GM19025 (cell line): ENCODE data around the gene TMEM151B.
"Not testable (repeated sequence)": the region's sequence is repeated elsewhere in the genome, so short reads cannot be mapped to it uniquely, and the experiment has no call there.

Experiments used
- ATAC-seq: cut with Tn5 transposase; IDR thresholded peaks from one replicate; pipeline ENCODE4 v1.9.1; 2021; ENCODE audit warnings: mild to moderate bottlenecking, low read depth, moderate library complexity; ENCODE audit not compliant: unreplicated experiment

Gene TMEM151B

GRCh38 chr6:44269921-44270525, at the start of gene TMEM151B:
TMEM151B (plus strand) TSS chr6:44270450; CDS start chr6:44270743, 293 bp downstream.
- ATAC-seq = no peak

GRCh38 chr6:44220913-44221290, 49.3 kb upstream of the TMEM151B start:
- ATAC-seq = no peak

GRCh38 chr6:44221291-44221960, 48.8 kb upstream of the TMEM151B start:
- ATAC-seq = peak; percentile 36

GRCh38 chr6:44221961-44222335, 48.3 kb upstream of the TMEM151B start:
- no peak for ATAC-seq

- peak; percentile 1 for ATAC-seq
Measured at GRCh38 chr6:44222486-44223318, 47.5 kb upstream of the TMEM151B start.

GRCh38 chr6:44223319-44224028, 46.8 kb upstream of the TMEM151B start, which contains the start of gene SLC29A1:
SLC29A1 (plus strand) TSS chr6:44223595; CDS start chr6:44227314, 3,719 bp downstream.
- ATAC-seq = peak; percentile 53

GRCh38 chr6:44224029-44224964, 46.0 kb upstream of the TMEM151B start:
- ATAC-seq = no peak

GRCh38 chr6:44224965-44225305, 45.3 kb upstream of the TMEM151B start:
- ATAC-seq = no peak

- no peak for ATAC-seq
Measured at GRCh38 chr6:44225579-44226325, 44.5 kb upstream of the TMEM151B start.

- ATAC-seq = no peak
Measured at GRCh38 chr6:44226368-44227147, 43.7 kb upstream of the TMEM151B start.

- no peak for ATAC-seq
Measured at GRCh38 chr6:44227148-44227793, 43.0 kb upstream of the TMEM151B start.

- ATAC-seq = no peak
Measured at GRCh38 chr6:44228031-44228430, 42.2 kb upstream of the TMEM151B start.

- ATAC-seq = no peak
Measured at GRCh38 chr6:44228433-44228832, 41.8 kb upstream of the TMEM151B start.

GRCh38 chr6:44228836-44229235, 41.4 kb upstream of the TMEM151B start:
- no peak for ATAC-seq

- ATAC-seq = no peak
Measured at GRCh38 chr6:44229376-44230033, 40.7 kb upstream of the TMEM151B start.

GRCh38 chr6:44230034-44230675, 40.1 kb upstream of the TMEM151B start:
- no peak for ATAC-seq

GRCh38 chr6:44231426-44231825, 38.8 kb upstream of the TMEM151B start:
- not testable (repeated sequence) for ATAC-seq
